H1 (cell line): Measurements from ENCODE around the gene RIF1.

Experiments
- CHD1 ChIP-seq: IDR thresholded peaks from 2 replicates; pipeline ENCODE4 v1.6.1; 2012; ENCODE audit warnings: low read depth, low read length, improper control_type of control experiment
- CTCF ChIP-seq, 3 experiments: IDR thresholded peaks; 1 replicate in 2 of 3; 2 replicates in 1 of 3; pipeline versions ENCODE4 v1.5.1 to v1.6.1; 2011; ENCODE audit warnings: low read length in 3 of 3, mild to moderate bottlenecking in 3 of 3, inconsistent platforms in 2 of 3, low read depth in 1 of 3, moderate library complexity in 1 of 3; ENCODE audit not compliant: insufficient read depth in 1 of 3; ENCODE audit errors: control extremely low read depth in 1 of 3
- EP300 ChIP-seq, 2 experiments: IDR thresholded peaks; 1 replicate in 1 of 2; 2 replicates in 1 of 2; pipeline ENCODE4 v1.6.1; 2011 to 2012; ENCODE audit warnings: low read depth in 2 of 2, low read length in 2 of 2, mild to moderate bottlenecking in 2 of 2, borderline replicate concordance in 1 of 2, inconsistent platforms in 1 of 2, moderate library complexity in 1 of 2
- EZH2 ChIP-seq: fragments of 200-600 bp; sonication (generic); IDR thresholded peaks from 2 replicates; pipeline ENCODE4 v1.7.1; 2012; ENCODE audit warnings: low read depth, mild to moderate bottlenecking, moderate library complexity, low read length, inconsistent platforms; ENCODE audit not compliant: severe bottlenecking
- HDAC6 ChIP-seq: IDR thresholded peaks from one replicate; pipeline ENCODE4 v1.7.1; 2012; ENCODE audit warnings: low read depth, mild to moderate bottlenecking, inconsistent platforms, low read length, moderate library complexity
- JUND ChIP-seq: IDR thresholded peaks from 2 replicates; pipeline ENCODE4 v1.6.1; 2011; ENCODE audit warnings: mild to moderate bottlenecking, improper control_type of control experiment, low read length
- MAX ChIP-seq: IDR thresholded peaks from 2 replicates; pipeline ENCODE4 v1.6.1; 2012; ENCODE audit warnings: inconsistent platforms
- POLR2AphosphoS5 ChIP-seq: IDR thresholded peaks from 2 replicates; pipeline ENCODE4 v1.6.1; 2011; ENCODE audit warnings: low read depth, low read length
- RAD21 ChIP-seq, 2 experiments: IDR thresholded peaks in 1 of 2; conservative IDR thresholded peaks in 1 of 2; 2 replicates each; pipeline ENCODE4 v1.6.1; 2011; ENCODE audit warnings: low read depth in 2 of 2, low read length in 2 of 2, improper control_type of control experiment in 1 of 2, inconsistent platforms in 1 of 2, mild to moderate bottlenecking in 1 of 2, moderate library complexity in 1 of 2
- SRF ChIP-seq: IDR thresholded peaks from 2 replicates; pipeline ENCODE4 v1.6.1; 2011; ENCODE audit warnings: mild to moderate bottlenecking, low read depth, low read length, moderate library complexity

GRCh38 chr2:151417650-151418049 lies 7.9 kb downstream of the RIF1 start:
- no peak for TF ChIP-seq EZH2
- no peak for TF ChIP-seq CTCF (IDR thresholded peaks at IDR 0.05; ENCODE audit: control extremely low read depth in 1 of 3, insufficient read depth in 1 of 3, low read depth in 1 of 3, low read length in 3 of 3)
- TF ChIP-seq HDAC6 = no peak
- TF ChIP-seq POLR2AphosphoS5 = no peak
- TF ChIP-seq EP300 (IDR thresholded peaks at IDR 0.05; ENCODE audit: borderline replicate concordance in 1 of 2, low read depth in 2 of 2, low read length in 2 of 2) = no peak
- TF ChIP-seq RAD21 (IDR thresholded peaks at IDR 0.05 in 1 of 2, conservative IDR thresholded peaks at IDR 0.05 in 1 of 2; ENCODE audit: low read depth in 2 of 2, low read length in 2 of 2) = no peak
- no peak for TF ChIP-seq JUND
- TF ChIP-seq CHD1 = no peak
- TF ChIP-seq MAX = no peak
- TF ChIP-seq SRF = no peak
